Cerebellar nuclear complex (tissue), 1 donor: ENCODE results near the gene COL17A1.

Experiments
- DNase-seq, 2 experiments: peaks; one replicate each; lab custom pipeline; 2025; lab: John Stamatoyannopoulos, UW

The COL17A1 gene

DNA sequence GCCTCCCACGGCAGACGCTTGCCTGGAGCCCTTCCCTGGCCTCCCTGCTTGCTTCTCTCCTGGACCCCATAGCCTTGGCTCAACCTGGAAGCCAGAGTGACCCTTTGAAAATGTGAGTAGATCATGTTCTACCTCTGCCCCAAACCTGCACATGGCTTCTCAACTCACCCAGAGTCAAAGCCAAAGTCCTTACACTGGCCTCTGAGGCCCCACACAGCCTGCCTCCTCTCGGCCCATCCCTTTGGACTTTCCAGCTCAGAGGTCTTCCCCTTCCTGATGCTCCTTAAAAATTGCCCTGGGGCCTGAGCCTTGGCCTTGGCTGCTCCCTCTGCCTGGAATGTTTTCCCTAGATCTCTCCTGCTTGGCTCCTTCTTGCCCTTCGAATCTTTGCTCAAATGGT, 32.5 kb downstream of the COL17A1 start:
- no peak for DNase-seq

GRCh38 chr10:104052431-104052830, 33.2 kb downstream of the COL17A1 start:
- no peak for DNase-seq

GRCh38 chr10:104049504-104050250, 36.0 kb downstream of the COL17A1 start:
- DNase-seq, result no peak

GRCh38 chr10:104046651-104047050, 39.0 kb downstream of the COL17A1 start:
- DNase-seq, result no peak

DNA sequence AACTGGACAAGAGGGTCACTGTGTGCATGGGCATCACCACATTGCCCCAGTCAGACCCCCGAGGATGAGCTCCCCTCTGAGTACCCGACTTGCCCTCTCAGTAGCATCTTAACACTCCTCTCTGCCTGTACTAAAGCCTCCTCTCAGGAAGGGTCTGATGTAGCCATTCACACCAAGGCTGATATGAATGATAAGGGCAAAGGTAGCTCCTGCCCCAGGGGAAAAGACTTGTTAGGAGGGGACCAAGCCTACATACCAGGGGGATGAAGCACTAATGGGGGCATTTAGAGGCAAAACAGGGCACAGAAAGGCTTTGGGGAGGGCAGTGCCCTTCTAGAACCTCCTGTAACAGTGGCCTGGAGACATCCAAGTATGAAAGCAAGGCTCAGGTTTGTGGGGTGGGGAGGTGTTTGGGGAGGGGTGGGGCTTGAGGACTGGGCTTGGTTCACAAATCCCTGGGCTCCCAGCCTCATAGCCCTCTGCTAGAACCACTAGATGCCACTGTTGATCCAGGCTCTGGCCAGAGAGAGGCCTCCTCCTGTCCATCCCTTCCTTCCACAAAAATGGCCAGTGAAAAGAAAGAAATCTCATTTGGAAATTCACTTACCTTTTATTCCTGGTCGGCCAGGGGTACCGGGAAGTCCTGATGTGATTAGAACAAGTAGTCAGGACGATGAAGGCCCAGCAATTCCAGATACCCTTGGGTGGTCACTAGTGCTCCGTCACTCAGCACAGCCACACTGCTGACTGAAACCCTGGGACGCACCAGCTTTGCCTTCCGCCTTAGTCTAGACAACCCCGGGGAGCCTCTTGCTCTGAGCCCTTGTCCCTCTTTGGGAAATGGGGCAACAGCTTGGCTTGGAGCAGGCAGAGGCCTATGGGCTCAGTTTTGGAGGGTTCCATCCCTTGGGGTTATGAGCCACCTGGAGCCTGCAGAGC, 40.3 kb downstream of the COL17A1 start:
- no peak for DNase-seq

DNA sequence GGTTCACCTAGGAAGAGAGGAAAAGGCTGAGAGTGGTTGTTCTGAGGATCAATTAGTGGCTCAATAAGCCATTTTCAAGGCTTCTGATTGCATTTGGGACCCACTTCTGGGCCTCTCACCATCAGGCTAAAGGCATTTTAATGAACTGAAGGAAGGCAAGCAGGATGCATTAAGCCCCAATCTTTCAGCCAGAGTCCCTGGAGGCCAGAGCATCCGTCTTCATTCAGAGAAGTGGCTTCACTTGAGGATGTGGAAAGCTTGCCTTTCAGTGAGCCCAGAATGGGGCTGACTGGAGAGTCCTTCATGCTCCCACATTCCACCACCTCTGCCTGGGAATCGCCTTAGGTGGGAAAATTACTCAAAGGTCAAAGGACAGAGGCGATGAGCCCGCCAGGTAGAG, 41.8 kb downstream of the COL17A1 start:
- no peak for DNase-seq

DNA sequence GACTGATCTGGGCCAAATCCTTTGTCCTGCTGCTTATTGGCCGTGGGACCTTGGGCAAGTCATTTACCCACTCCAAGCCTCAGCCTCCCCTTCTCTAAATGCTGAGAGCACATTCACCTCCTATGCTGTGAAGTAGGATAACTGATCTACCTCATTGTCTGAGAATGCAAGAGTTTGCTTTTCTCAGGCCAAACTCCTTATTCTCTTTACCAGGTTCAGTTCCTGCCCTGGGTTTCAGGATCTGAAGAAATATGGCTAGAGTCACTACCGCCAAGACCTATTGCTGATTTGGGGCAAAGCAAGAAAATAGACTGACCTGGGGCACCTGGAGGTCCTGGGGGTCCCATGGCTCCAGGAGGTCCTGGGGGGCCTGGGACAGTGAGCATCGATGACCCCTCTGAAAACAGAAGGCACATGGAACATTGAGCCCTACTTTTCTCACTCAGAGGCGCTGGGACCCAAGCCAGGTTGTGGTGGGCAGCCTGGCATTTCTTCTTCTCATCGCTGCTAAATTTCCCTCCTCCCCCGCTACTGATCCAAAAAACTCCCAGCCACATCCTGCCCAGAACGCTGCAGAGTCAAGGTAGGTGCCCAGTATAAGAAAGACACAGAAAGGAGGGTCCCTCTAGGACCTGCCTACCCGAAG, 42.4 kb downstream of the COL17A1 start:
- no peak for DNase-seq

- no peak for DNase-seq
These were observed 43.7 kb downstream of the COL17A1 start for GRCh38 chr10:104041891-104042535.

DNA sequence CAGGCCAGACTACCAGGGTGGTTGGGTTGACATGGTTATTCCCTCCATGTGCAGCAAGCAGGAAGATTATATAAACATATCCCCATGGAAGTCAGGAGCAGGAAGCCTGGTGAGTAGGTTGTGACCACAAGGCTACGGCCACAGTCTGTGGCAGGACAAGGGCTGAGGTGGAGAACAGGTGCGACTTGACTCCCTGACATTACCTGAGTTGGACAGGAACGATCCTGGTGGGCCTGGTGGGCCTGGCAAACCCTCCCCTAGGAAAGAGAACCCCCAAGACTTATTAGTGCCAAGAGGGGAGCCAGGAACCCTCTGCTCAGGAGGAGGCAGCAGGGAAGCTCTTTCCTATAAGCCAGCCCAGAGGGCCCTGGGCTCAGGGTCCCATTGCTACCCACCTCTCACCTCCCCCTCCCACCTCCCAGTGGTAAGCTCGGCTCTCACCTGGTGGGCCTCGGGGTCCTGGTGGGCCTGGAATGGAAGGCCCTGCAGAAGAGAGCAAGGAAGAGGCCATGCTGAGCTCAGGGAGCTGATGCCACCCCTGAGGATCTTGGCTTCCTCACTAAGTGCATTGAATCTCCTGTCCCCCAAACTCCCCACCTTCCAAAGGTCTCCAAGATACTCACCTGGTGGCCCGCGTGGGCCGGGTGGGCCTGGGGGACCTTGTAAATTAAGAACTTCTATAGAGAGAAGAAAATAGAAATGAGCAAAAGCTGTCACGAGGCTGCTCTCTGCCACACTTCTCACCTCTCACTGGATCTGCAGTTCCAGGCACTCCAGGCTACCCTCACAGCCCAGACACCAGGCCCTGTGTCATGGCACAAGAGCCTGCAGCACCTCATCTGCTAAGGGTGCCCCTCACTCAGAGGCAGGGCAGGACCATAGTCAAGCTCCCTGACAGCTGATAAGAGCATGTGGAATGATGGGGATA, 44.6 kb downstream of the COL17A1 start:
- DNase-seq, result no peak

- no peak for DNase-seq
These were observed 45.3 kb downstream of the COL17A1 start for GRCh38 chr10:104040382-104040781.

DNA sequence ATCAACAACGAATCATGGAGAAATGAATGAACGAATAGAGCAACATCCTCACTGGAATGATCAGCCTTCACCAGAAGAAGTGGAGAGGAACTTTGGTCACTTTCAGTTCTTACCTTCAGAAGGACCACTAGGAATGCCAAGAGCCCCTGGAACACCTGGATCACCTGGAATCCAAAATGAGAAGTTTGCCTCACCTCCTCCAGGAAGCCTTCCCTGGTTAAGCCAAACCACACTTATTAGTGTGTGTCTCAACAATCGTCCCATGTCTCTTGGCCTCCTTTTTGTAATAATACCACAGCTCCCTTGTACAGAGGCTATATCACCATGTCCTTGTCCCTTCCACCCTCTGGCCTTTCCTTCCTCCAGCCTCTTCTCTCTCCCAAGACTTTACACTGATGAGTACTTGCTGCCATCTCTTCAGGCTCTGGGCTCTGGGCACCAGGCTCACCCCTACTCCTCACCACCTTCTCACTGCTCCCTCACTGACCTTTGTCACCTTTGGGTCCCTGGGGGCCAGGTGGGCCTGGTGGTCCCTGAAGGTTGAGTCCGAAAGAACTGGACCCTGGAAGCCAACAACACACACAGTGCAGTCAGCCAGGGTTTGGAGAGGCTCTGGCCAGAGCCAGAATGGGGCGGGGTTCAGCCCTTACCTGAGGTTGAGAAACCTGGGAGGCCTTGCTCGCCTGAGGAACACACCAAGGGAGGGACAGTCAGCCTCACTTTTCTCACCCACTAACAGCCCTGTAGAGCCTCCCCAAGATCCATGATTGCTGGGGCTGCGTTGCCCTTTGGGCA, 46.5 kb downstream of the COL17A1 start:
- DNase-seq, result no peak

- no peak for DNase-seq
These were observed 47.1 kb downstream of the COL17A1 start for GRCh38 chr10:104038537-104038936.

DNA sequence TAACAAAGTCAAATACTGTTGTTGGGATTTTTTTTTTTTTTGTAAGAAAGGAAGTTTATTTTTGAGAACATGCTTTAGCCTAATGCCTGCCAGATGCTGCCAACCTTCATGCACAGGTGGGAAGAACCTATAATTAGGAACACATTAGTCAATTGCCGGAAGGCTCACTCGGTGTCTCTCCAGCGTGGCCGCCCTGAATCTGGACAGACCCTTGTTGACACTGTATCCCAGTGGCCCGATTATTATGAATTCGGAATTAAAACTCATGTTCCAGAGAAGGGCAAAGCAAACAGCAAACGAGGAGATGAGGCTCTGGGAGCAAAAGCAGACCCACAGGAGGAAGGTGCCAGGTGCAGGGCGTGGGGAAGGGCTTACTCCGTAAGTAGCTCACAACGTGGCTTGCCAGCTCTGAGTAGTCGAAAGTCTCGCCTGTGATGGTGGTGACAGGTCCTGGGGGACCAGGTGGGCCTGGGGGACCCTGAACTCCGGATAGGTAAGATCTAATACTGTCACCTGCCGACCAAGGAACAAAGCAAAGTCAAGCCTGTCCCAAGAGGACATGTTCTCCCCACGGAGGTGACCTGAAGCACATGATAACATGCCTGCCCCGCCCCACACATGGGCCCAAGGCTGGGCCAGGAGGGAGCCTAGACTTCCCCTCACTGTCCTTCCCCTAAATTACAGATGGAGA, 48.3 kb downstream of the COL17A1 start:
- DNase-seq, result no peak

- no peak for DNase-seq
These were observed 49.0 kb downstream of the COL17A1 start for GRCh38 chr10:104036518-104037260.

- DNase-seq, result no peak
These were observed 49.7 kb downstream of the COL17A1 start for GRCh38 chr10:104036069-104036384.

- DNase-seq, result no peak
These were observed 50.2 kb downstream of the COL17A1 start for GRCh38 chr10:104035194-104036068.

DNA sequence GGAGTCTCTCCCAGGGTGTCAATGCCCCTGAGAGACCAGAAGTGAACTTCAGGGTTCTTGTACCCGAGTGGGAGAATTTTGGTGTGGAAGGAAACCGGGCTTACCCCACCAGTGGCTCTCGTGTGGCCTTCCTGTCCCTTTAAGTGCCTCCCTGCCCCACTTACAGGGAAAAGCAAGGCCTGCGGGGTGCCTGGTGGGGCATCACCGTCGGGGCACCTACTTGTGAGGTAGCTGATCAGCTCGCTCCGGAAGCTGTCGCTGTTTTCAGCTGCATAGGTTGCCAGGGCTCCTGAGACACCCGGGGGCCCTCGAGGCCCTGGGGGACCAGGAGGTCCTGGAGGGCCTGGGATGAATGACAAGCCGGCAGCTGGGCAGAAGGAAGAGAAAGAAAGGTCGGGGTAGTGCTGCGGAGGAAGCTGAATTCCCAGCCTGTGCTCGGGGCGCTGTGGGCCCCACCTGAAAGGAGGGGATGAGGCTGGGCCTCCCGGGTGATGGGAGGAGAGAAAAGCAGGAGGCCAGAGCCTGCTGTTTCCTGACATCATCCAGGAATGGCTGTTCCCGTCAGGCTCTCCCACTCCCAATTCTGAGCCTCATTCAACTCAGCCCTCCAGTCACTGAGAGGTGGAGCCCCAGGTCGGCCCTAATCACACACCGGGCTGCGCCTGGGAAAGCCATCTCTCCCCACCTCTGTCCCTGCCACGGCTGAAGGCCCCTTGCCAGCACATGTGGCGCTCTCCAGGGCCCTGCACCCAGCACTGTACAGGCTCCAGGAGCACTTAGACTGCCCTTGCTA, 51.1 kb downstream of the COL17A1 start:
- no peak for DNase-seq
